Measurements from ENCODE around the gene N4BP2.

DNA sequence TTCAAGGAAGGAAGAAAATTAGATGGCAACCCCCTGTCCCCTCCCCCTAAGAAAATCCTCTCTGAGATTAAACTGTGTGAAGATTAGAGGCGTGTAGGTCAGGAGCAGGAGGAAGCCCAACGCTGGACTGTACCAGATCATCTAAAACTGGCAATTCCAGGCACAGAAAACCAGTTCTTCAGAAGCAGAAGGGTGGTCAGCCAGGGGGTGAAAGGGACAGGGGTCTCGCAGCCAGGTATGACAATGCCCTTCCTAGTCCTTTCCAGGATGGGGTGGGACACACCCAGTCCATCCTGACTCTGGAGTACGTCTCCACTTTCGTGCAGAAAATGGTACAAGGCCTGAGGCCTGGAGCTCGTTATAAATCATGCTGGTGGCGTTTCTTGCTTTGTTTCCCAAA lies 136.9 kb downstream of the N4BP2 start:
- TF ChIP-seq POLR2A (IDR thresholded peaks at IDR 0.05) (no peak), EP300 (IDR thresholded peaks at IDR 0.05) (no peak)
- TF ChIP-seq, protein P1, sequence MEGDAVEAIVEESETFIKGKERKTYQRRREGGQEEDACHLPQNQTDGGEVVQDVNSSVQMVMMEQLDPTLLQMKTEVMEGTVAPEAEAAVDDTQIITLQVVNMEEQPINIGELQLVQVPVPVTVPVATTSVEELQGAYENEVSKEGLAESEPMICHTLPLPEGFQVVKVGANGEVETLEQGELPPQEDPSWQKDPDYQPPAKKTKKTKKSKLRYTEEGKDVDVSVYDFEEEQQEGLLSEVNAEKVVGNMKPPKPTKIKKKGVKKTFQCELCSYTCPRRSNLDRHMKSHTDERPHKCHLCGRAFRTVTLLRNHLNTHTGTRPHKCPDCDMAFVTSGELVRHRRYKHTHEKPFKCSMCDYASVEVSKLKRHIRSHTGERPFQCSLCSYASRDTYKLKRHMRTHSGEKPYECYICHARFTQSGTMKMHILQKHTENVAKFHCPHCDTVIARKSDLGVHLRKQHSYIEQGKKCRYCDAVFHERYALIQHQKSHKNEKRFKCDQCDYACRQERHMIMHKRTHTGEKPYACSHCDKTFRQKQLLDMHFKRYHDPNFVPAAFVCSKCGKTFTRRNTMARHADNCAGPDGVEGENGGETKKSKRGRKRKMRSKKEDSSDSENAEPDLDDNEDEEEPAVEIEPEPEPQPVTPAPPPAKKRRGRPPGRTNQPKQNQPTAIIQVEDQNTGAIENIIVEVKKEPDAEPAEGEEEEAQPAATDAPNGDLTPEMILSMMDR (IDR thresholded peaks at IDR 0.05), result no peak

Measured in tibial nerve (tissue), 4 donors.